Measurements from ENCODE around the gene CT47B1.
"Not testable (repeated sequence)": the region's sequence is repeated elsewhere in the genome, so short reads cannot be mapped to it uniquely, and the experiment has no call there.

Gene CT47B1

DNA sequence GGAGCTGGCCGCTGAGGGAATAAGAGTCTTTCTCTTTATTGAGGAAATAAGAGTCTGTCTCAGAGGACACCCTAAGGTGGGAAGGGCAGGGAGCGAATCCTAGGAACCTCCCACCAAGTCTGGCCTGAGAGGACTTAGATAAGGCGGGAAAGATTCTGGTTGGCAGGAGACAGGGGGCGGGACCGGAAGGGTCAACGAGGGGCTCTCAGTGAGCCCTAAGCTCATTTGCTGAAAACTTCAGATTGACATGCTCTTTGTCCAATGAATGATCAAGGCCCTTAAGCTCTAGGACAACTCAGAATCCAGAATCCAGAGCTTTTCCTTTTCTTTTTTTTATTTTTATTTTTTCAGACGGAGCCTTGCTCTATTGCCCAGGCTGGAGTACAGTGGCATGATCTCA is at the start of gene CT47B1:
Gene CT47B1, minus strand, starts transcription at position 101 of the 400 bp plus-strand sequence. CDS start 196 bp downstream, outside the sequence.
- not testable (repeated sequence) for H3K4me3 ChIP-seq (replicated peaks in 1 of 2; ENCODE audit: low read depth in 2 of 2, low read length in 2 of 2); DNase-seq (ENCODE audit: low read depth in 2 of 2)

DNA sequence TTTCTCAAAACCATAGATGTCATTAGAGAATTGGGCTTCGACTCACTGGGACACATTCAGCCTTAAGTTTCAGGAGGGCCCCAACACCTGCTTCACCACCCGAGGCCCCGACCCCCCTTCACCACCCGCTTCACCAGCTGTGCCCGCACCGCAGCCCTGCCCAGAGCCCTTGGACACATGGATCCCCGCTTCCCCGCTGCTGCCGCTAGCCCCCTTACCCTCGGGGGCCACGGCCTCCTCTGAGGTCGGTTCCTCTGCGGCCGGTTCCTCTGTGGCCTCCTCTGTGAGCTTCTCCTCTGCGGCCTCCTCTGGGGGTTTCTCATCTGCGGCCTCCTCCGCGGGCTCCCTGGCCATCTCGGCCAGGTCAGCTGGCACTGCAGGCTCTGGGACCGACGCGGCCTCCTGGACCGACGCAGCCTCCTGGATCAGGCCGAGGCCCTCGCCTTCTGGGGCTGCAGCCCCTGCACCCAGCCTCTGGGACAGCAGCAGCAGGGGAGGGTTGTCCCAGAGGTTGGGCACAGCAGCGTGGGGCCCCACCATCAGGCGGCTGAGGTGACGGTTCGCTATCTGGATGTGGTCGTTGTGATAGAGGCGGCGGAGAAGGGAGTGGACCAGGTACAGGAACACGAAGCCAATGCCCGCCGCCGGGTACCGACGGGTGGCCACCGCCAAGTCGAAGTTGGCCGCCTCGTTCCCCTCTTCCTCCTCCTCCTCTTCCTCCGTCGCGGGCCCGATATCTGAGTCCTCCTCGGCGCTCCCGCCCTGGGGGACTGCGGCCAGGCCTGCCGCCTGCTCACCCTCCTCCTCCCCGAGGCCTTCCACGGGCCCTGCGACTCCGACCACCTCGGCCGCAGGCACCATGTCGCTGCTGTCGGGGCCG is 748 bp downstream of the CT47B1 start:
- TF ChIP-seq, protein P1, sequence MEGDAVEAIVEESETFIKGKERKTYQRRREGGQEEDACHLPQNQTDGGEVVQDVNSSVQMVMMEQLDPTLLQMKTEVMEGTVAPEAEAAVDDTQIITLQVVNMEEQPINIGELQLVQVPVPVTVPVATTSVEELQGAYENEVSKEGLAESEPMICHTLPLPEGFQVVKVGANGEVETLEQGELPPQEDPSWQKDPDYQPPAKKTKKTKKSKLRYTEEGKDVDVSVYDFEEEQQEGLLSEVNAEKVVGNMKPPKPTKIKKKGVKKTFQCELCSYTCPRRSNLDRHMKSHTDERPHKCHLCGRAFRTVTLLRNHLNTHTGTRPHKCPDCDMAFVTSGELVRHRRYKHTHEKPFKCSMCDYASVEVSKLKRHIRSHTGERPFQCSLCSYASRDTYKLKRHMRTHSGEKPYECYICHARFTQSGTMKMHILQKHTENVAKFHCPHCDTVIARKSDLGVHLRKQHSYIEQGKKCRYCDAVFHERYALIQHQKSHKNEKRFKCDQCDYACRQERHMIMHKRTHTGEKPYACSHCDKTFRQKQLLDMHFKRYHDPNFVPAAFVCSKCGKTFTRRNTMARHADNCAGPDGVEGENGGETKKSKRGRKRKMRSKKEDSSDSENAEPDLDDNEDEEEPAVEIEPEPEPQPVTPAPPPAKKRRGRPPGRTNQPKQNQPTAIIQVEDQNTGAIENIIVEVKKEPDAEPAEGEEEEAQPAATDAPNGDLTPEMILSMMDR (IDR thresholded peaks at IDR 0.05; ENCODE audit: low read depth, low read length): no peak
- no peak overlapping the region for H3K4me3 ChIP-seq (replicated peaks in 1 of 2; ENCODE audit: low read depth in 2 of 2, low read length in 2 of 2)
- DNase-seq (ENCODE audit: low read depth in 2 of 2): no peak

DNA sequence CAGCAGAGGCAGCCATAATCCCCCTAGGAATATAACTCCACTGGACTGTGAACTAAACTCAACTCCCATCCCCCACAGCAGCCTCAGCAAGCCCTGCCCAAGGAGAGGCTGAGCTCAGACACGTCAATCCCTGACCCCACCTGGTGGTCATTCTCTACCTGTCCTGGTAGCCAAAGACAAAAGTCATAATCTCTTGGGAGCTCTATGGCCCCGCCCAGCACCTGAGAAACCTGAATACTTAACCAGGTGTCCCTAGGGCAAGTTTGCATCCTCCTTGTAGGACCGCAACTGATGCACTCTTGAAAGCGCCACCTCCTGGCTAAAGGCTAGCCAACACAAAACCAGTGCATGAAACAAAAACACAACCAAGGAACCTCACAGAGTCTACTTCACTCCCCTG is 18.4 kb downstream of the CT47B1 start:
- H3K4me3 ChIP-seq (replicated peaks in 1 of 2; ENCODE audit: low read depth in 2 of 2, low read length in 2 of 2): no peak overlapping the region
- TF ChIP-seq, protein P1 (IDR thresholded peaks at IDR 0.05; ENCODE audit: low read depth, low read length): no peak
- DNase-seq (ENCODE audit: low read depth in 2 of 2): peak in 1 of 2 donors; percentile 5

DNA sequence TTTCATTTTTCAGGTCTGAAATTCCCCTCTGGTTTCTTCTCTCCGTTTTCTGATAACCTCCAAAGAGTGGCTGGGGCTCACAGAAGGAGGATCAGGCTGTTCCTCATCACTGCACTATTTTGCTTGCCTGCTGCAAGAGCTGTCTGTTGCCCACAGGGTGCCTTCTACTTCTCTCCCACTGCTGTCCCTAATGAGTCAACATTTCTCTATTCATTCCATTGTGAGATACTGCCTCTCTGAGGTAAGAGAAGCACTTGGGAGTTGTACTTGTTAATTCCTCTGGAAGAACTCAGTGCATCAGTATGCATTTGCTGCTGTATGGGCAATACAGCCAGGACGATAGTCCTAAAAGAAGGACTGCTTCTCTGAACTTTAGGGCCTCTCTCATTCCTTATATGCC is 34.8 kb downstream of the CT47B1 start:
- TF ChIP-seq, protein P1 (IDR thresholded peaks at IDR 0.05; ENCODE audit: low read depth, low read length): peak; percentile 23
- DNase-seq (ENCODE audit: low read depth in 2 of 2): peak; percentile 69 to 78
- no peak overlapping the region for H3K4me3 ChIP-seq (replicated peaks in 1 of 2; ENCODE audit: low read depth in 2 of 2, low read length in 2 of 2)

DNA sequence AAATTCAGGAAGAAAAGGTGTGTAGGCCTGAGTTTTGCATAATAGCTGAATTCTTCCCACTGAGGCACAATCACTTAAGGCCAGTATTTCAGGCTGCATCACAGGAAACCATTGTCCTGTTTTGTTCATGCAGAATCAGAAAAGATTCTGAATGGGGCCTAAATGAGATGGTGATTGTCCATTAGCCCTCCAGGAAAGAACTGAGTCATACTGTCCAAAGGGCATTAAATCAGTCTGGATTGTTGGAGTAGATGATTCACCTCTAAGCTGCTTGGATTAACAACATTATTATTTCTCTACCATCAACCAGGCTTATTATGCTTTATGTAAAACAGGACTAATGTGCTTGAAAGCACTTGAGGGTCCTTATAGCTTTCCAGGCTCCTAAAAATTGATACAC is 36.2 kb downstream of the CT47B1 start:
- peak; percentile 10 to 55 for DNase-seq (ENCODE audit: low read depth in 2 of 2)
- TF ChIP-seq, protein P1 (IDR thresholded peaks at IDR 0.05; ENCODE audit: low read depth, low read length): no peak
- H3K4me3 ChIP-seq (replicated peaks in 1 of 2; ENCODE audit: low read depth in 2 of 2, low read length in 2 of 2): no peak overlapping the region

DNA sequence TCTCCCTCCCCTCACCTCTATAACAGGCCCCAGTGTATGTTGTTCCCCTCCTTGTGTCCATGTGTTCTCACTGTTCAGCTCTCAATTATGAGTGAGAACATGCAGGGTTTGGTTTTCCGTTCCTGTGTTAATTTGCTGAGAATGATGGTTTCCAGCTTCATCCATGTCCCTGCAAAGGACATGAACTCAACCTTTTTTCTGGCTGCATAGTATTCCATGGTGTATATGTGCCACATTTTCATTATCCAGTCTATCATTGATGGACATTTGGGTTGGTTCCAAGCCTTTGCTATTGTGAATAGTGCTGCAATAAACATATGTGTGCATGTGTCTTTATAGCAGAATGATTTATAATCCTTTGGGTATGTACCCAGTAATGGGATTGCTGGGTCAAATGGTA is 48.5 kb downstream of the CT47B1 start:
- not testable (repeated sequence) for DNase-seq (ENCODE audit: low read depth in 2 of 2); H3K4me3 ChIP-seq (replicated peaks in 1 of 2; ENCODE audit: low read depth in 2 of 2, low read length in 2 of 2)

DNA sequence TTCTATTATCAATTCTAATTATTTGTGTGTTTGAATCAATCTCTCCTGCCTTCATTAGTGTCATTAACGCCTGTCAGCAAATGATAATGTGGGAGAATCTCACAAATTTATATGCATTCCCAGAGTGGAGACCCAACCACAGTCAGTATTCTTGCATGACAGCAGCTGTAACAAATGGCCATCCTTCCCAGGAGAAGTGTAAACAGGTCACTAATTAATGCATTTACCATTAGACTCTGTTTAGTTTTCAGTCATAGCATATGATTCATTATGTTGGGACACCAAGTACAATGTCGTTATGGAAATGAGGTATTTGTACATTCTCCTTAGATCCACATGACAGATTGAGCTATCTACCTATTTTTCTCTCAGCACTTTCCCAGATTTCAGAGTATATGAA is 50.5 kb downstream of the CT47B1 start:
- DNase-seq (ENCODE audit: low read depth in 2 of 2): no peak
- TF ChIP-seq, protein P1 (IDR thresholded peaks at IDR 0.05; ENCODE audit: low read depth, low read length): no peak
- no peak overlapping the region for H3K4me3 ChIP-seq (replicated peaks in 1 of 2; ENCODE audit: low read depth in 2 of 2, low read length in 2 of 2)

DNA sequence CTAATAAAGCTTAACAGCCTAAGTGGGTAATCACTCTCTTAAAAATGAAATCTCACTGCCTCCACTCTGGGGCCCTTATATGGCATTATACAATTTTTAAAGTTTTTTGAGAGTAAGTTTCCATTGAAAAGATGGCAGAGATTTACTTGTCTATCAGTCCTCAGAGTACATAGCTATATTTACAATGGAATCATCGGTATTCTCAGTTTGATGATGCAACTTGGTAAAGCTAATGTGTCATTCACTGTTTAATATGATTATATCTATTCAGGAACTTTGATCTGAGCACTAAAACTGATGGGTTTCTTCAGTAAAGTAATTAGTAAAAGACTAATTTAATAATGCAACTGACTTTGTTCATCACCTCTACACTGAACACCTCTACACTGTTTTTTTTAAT is 51.6 kb downstream of the CT47B1 start:
- peak in 1 of 2 donors; percentile 18 for DNase-seq (ENCODE audit: low read depth in 2 of 2)
- H3K4me3 ChIP-seq (replicated peaks in 1 of 2; ENCODE audit: low read depth in 2 of 2, low read length in 2 of 2): no peak overlapping the region
- TF ChIP-seq, protein P1 (IDR thresholded peaks at IDR 0.05; ENCODE audit: low read depth, low read length): no peak

Measured in cardiac fibroblast (primary cell).